Brain microvascular endothelial cell (primary cell): Measurements from ENCODE around the gene P2RX2.

Experiments
- DNase-seq: peaks from one replicate; pipeline ENCODE4 v3.0.0-alpha.2; 2020
- H3K27ac ChIP-seq: fragments of 250-450 bp; sonication (Bioruptor Pico); 2 replicates; pipeline ENCODE4 v1.5.1; 2020; ENCODE audit warnings: mild to moderate bottlenecking, moderate library complexity
- H3K27me3 ChIP-seq: fragments of 250-450 bp; sonication (Bioruptor Pico); replicated peaks from 2 replicates; pipeline ENCODE4 v1.5.1; 2020; ENCODE audit warnings: mild to moderate bottlenecking
- H3K36me3 ChIP-seq: fragments of 250-450 bp; sonication (Bioruptor Pico); replicated peaks from 2 replicates; pipeline ENCODE4 v1.5.1; 2020; ENCODE audit warnings: mild to moderate bottlenecking
- H3K4me3 ChIP-seq: 2 replicates; pipeline ENCODE4 v1.5.1; 2011; ENCODE audit warnings: low read depth, mild to moderate bottlenecking, control low read depth, low read length, moderate library complexity
- in situ Hi-C: cut with HindIII; loops from 2 replicates; pipeline ENCODE4 v1.10.0; 2017; ENCODE audit warnings: low sequenced_read_pairs, low pct_ligation_motif_present
- TF ChIP-seq, protein P1 (sequence below): IDR thresholded peaks from 2 replicates; pipeline ENCODE4 v1.5.1; 2011; ENCODE audit warnings: low read depth, mild to moderate bottlenecking, moderate library complexity, low read length, control low read depth, inconsistent platforms; ENCODE audit errors: missing control alignments

Gene P2RX2

DNA sequence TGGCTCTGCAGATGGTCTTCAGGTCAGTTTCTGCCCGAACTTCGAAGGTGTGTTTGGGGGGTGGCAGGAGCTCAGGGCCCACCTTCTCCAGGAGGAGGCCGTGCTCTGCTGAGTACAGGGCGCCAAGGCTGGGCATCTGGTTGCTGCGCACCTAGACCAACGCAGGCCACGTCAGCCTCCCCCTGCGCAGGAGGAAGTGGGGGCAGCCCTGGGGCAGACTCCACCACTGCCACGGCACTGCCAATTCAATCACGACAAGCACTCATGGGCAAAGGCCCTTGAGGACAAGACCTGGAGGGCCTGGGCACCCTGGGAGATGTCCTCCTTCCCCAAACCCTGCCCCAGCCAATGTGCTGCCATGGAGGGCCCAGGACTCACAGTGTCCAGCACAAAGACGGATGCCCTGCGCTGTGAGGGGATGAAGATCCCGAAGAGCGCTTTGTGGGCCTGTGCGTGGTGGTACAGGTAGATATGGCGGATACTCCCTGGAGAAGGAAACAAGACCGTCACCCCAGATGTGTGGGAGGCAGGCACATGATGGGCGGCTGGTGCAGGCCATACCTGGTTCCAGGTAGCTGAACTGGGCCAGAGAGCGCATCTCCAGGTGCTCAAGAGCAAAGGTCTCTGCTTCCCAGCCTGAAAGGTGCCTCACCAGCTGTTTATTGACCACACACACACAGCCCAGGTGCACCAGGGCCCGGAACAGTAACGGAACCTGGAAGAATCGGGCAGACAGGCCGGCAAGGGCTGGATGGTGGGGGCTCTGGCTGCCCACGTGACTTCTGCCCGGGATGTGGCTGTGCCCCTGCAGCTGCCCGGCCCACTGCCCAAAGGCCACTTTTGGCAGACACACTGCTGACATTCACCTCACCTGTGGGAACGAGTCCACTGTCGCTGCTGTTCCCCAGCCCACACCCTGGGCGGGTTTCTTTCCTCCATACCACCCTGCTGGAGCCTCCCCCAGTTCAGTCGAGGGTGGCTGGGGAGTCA lies 24.6 kb downstream of the P2RX2 start:
- no peak overlapping the region for H3K4me3 ChIP-seq
- in situ Hi-C loops = no loop called here
- peaks cover 7% of the 10 kb centered on the region for H3K36me3 ChIP-seq
- no peak overlapping the region for H3K27ac ChIP-seq
- DNase-seq = no peak
- TF ChIP-seq, protein P1, sequence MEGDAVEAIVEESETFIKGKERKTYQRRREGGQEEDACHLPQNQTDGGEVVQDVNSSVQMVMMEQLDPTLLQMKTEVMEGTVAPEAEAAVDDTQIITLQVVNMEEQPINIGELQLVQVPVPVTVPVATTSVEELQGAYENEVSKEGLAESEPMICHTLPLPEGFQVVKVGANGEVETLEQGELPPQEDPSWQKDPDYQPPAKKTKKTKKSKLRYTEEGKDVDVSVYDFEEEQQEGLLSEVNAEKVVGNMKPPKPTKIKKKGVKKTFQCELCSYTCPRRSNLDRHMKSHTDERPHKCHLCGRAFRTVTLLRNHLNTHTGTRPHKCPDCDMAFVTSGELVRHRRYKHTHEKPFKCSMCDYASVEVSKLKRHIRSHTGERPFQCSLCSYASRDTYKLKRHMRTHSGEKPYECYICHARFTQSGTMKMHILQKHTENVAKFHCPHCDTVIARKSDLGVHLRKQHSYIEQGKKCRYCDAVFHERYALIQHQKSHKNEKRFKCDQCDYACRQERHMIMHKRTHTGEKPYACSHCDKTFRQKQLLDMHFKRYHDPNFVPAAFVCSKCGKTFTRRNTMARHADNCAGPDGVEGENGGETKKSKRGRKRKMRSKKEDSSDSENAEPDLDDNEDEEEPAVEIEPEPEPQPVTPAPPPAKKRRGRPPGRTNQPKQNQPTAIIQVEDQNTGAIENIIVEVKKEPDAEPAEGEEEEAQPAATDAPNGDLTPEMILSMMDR = no peak
- H3K27me3 ChIP-seq = no peaks in the 10 kb centered on the region

DNA sequence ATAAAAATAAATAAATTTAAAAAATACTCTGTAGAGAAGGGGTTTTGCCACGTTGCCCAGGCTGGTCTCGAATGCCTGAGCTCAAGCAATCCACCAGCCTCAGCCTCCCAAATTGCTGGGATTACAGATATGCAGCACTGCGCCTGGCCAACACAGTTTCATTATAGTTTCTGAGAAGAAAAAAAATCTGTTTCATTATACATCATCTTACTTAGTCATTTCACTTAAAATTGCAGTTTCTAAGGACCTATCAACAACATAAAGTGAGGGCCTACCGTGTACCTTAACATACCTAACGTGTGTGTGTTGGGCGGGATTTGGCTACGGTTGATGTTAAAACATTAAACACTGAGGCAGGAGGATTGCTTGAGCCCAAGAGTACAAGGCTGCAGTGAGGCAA lies 28.3 kb downstream of the P2RX2 start:
- Histone ChIP-seq H3K4me3 (no peak overlapping the region), H3K36me3 (peaks cover 7% of the 10 kb centered on the region)
- in situ Hi-C loops = no loop called here

DNA sequence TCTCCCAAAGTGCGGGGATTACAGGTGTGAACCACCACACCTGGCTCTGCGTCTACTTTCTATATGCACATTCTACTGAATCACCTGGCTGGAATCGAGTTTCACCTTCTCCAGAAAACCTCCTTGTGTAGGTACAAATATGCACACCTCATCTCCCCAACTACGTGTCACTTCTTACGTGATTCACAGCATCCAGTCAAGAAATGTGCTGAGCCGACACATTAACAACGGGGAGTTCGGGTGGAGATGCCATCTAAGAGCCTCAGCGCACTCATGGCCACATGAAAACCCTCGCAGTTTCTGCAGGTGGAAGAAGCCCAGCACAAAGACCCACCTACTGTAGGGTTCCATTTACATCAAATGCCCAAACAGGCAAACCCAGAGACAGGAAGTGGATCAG lies 29.3 kb downstream of the P2RX2 start:
- DNase-seq = no peak
- in situ Hi-C loops = no loop called here
- H3K27ac ChIP-seq = no peak overlapping the region
- no peak overlapping the region for H3K4me3 ChIP-seq
- no peaks in the 10 kb centered on the region for H3K36me3 ChIP-seq
- no peaks in the 10 kb centered on the region for H3K27me3 ChIP-seq
- TF ChIP-seq, protein P1 = no peak

More for the DNA sequence above, 28.3 kb downstream of the P2RX2 start:
- no peaks in the 10 kb centered on the region for H3K27me3 ChIP-seq
- TF ChIP-seq, protein P1 = no peak
- H3K27ac ChIP-seq = no peak overlapping the region
- no peak for DNase-seq

DNA sequence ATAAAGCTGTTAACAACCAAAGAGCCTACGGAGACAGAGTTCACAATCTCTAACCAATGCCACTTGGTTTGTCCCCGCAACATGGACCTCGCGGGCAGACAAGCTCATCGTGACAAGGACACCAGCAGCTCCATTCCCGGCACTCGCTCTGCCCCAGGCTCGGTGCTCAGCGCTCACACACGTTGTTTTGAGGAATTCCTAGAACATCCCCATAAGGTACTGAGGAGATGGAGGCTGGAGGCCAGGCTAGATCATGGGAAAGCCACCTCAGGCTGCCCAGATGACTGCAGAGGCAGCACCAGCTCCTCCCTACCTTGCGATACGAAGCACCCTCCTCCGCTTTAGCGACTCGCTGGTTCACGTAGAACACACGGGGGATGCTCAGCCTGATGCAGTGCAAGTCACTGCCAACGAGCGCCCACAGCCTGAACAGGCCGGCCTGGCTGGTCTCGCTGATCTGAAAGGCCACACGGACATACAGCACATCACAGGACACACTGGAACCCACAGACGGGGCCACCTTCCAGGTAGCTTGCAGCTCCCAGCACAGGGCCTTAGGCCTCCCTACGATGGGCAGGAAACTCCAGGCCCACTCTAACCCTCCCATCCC lies 30.1 kb downstream of the P2RX2 start:
- Histone ChIP-seq H3K36me3 (no peaks in the 10 kb centered on the region), H3K4me3 (no peak overlapping the region), H3K27ac (no peak overlapping the region), H3K27me3 (no peaks in the 10 kb centered on the region)
- TF ChIP-seq, protein P1 = no peak
- in situ Hi-C loops = no loop called here
- no peak for DNase-seq

DNA sequence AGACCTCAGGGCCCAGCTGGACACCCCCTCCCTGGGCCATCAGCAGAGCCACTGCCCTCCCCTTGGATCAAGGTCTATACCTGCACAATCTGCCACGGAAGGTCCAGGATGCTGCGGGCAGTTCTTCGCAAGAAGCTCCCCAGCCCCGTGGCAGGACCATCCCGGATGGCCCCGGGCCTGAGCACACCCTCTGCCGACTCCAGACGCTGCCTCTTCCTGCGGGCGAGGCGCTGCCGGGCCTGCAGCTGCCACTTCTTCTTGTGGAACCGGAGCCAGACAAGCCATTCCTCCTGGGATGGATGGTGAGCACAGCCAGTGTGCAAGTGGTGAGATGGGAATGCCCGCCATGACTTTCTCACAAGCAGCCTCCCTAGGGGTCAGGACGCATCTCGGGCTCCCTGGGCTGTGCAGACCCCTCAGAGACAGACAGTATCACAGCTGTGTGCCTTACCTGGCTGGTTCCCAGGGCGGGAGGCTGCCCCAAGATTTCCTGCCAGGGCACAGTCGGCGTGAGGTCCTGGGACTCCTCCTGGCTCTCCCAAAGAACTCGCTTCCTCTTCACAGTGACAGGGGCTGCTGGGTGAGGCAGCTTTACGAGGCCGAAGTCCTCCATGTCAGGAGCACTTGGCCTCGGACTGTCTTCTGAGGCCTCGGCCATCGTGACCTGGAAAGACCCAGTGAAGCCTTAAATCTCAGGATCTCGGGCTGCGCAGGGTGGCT lies 30.8 kb downstream of the P2RX2 start:
- TF ChIP-seq, protein P1 = no peak
- Histone ChIP-seq H3K27ac (no peak overlapping the region), H3K27me3 (no peaks in the 10 kb centered on the region), H3K4me3 (no peak overlapping the region), H3K36me3 (no peaks in the 10 kb centered on the region)
- DNase-seq = no peak
- in situ Hi-C loops = no loop called here
